ENCODE measurements around the gene EDNRA. TPM values are rescaled to one million over a fixed set of nuclear protein-coding genes. Genes with fewer than 3 reads are reported as not detected.

Gene EDNRA
- total RNA-seq, 3 donors from 2014 or later, result 2.6 to 11.1 (median 5.2) TPM

- TF ChIP-seq POLR2AphosphoS5 (IDR thresholded peaks at IDR 0.05) (no peak), CTCF (IDR thresholded peaks at IDR 0.05) (no peak), POLR2A (IDR thresholded peaks at IDR 0.05) (no peak)
- no peaks in the 10 kb centered on the region for H3K9me3 ChIP-seq
- DNase-seq (ENCODE audit: low spot score in 2 of 2), result no peak
- intact Hi-C loops (cut with DNase I; ENCODE audit: low total_unique reads), result no loop called here
- peaks cover 0 to 4% of the 10 kb centered on the region in 2 donors for H3K4me1 ChIP-seq
- no peaks in the 10 kb centered on the region for H3K36me3 ChIP-seq
- H3K27ac ChIP-seq, result no peak overlapping the region
- no peaks in the 10 kb centered on the region for H3K27me3 ChIP-seq
- no peak overlapping the region for H3K4me3 ChIP-seq
Observed at GRCh38 chr4:147485167-147485566, 4.3 kb downstream of the EDNRA start.

GRCh38 chr4:147487616-147488015, 6.7 kb downstream of the EDNRA start:
- TF ChIP-seq POLR2AphosphoS5 (IDR thresholded peaks at IDR 0.05) (no peak), POLR2A (IDR thresholded peaks at IDR 0.05) (no peak), CTCF (IDR thresholded peaks at IDR 0.05) (no peak)
- Histone ChIP-seq H3K27ac (no peak overlapping the region), H3K9me3 (no peaks in the 10 kb centered on the region), H3K27me3 (no peaks in the 10 kb centered on the region), H3K36me3 (no peaks in the 10 kb centered on the region), H3K4me3 (no peak overlapping the region), H3K4me1 (no peaks in the 10 kb centered on the region)
- DNase-seq (ENCODE audit: low spot score in 2 of 2), result no peak
- intact Hi-C loops (cut with DNase I; ENCODE audit: low total_unique reads), result no loop called here

DNA sequence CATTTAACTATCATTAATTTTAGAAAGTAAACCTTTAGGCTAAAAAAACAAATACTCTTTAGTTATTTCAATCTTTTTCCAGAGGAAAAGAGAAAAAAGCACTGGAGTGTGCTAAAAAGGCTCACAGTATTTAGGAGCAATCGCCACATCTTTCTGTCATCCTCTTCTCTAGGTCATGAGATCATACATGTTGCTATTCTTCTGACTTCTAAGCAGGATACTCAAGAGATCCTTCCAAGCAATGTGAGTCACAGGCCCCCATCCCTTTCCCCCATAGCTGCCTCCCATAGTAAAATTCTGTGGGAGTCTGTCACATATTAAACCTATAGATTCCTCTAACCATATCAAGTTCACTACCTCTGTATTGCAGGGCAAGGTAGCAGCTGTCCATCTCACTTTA, 7.7 kb downstream of the EDNRA start:
- no peak overlapping the region for H3K27ac ChIP-seq
- no peaks in the 10 kb centered on the region for H3K36me3 ChIP-seq
- no peaks in the 10 kb centered on the region for H3K27me3 ChIP-seq
- DNase-seq (ENCODE audit: low spot score in 2 of 2), result no peak
- H3K9me3 ChIP-seq, result no peaks in the 10 kb centered on the region
- no peak overlapping the region for H3K4me3 ChIP-seq
- no peaks in the 10 kb centered on the region for H3K4me1 ChIP-seq
- TF ChIP-seq POLR2AphosphoS5 (IDR thresholded peaks at IDR 0.05) (no peak), POLR2A (IDR thresholded peaks at IDR 0.05) (no peak), CTCF (IDR thresholded peaks at IDR 0.05) (no peak)
- intact Hi-C loops (cut with DNase I; ENCODE audit: low total_unique reads), result no loop called here

GRCh38 chr4:147491086-147491485, 10.2 kb downstream of the EDNRA start:
- H3K36me3 ChIP-seq, result no peaks in the 10 kb centered on the region
- H3K4me3 ChIP-seq, result no peak overlapping the region
- TF ChIP-seq POLR2A (IDR thresholded peaks at IDR 0.05) (no peak), POLR2AphosphoS5 (IDR thresholded peaks at IDR 0.05) (no peak), CTCF (IDR thresholded peaks at IDR 0.05) (no peak)
- intact Hi-C loops (cut with DNase I; ENCODE audit: low total_unique reads), result no loop called here
- H3K9me3 ChIP-seq, result no peaks in the 10 kb centered on the region
- H3K27me3 ChIP-seq, result no peaks in the 10 kb centered on the region
- H3K4me1 ChIP-seq, result no peaks in the 10 kb centered on the region
- H3K27ac ChIP-seq, result peak overlapping the region in 1 of 2 donors; percentile 5
- no peak for DNase-seq (ENCODE audit: low spot score in 2 of 2)

DNA sequence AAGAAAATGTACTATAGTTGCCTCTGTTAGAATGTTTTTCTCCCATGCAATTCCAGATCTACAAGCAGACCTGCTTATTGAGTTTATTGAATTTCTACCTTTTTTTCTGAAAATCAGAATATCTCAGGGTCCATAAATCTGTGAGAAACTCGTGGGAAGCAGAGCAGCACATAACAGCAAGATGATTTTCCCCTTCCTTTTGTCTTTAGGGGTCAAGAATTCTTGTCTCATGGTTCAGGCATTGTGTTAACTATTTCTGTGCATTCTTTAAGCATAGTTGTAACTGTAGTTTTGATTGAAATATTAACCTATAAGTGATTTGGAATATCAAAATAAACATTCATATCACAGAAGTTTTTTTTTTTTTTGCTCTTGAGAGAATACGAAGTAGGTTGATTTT, 11.4 kb downstream of the EDNRA start:
- intact Hi-C loops (cut with DNase I; ENCODE audit: low total_unique reads), result no loop called here
- Histone ChIP-seq H3K9me3 (no peaks in the 10 kb centered on the region), H3K4me1 (no peaks in the 10 kb centered on the region), H3K4me3 (peak overlapping the region in 1 of 3 donors; percentile 31), H3K27ac (no peak overlapping the region), H3K27me3 (no peaks in the 10 kb centered on the region), H3K36me3 (no peaks in the 10 kb centered on the region)
- TF ChIP-seq CTCF (IDR thresholded peaks at IDR 0.05) (no peak), POLR2A (IDR thresholded peaks at IDR 0.05) (no peak), POLR2AphosphoS5 (IDR thresholded peaks at IDR 0.05) (no peak)
- no peak for DNase-seq (ENCODE audit: low spot score in 2 of 2)

All from breast epithelium (tissue), 4 donors.